NT2/D1 (cell line): ENCODE measurements around the gene GINS2.

Experiments
- SUZ12 ChIP-seq: IDR thresholded peaks from 2 replicates; pipeline ENCODE4 v1.6.1; 2011; ENCODE audit not compliant: insufficient read length, insufficient read depth; ENCODE audit errors: extremely low read depth
- YY1 ChIP-seq: IDR thresholded peaks from 2 replicates; pipeline ENCODE4 v1.6.1; 2011; ENCODE audit not compliant: insufficient read length, insufficient read depth
- ZNF274 ChIP-seq: IDR thresholded peaks from 2 replicates; pipeline ENCODE4 v1.6.1; 2011; ENCODE audit warnings: mild to moderate bottlenecking, low read depth, low read length

GRCh38 chr16:85628265-85628556, 60.5 kb downstream of the GINS2 start:
- no peak for TF ChIP-seq SUZ12
- TF ChIP-seq YY1: no peak
- no peak for TF ChIP-seq ZNF274
